GM23248 (cell line): Measurements from ENCODE around the gene STK32B.

ENCODE experiments used
- EZH2 ChIP-seq: fragments of 200-600 bp; sonication (generic); IDR thresholded peaks from 2 replicates; pipeline ENCODE4 v1.6.1; 2018; ENCODE audit warnings: antibody characterized with exemption, mild to moderate bottlenecking; ENCODE audit not compliant: insufficient read depth, poor library complexity, severe bottlenecking
- EZH2phosphoT487 ChIP-seq: fragments of 200-600 bp; sonication (generic); IDR thresholded peaks from 2 replicates; pipeline ENCODE4 v1.6.1; 2018; ENCODE audit warnings: antibody characterized with exemption, moderate library complexity, mild to moderate bottlenecking, low read depth; ENCODE audit not compliant: insufficient read depth

DNA sequence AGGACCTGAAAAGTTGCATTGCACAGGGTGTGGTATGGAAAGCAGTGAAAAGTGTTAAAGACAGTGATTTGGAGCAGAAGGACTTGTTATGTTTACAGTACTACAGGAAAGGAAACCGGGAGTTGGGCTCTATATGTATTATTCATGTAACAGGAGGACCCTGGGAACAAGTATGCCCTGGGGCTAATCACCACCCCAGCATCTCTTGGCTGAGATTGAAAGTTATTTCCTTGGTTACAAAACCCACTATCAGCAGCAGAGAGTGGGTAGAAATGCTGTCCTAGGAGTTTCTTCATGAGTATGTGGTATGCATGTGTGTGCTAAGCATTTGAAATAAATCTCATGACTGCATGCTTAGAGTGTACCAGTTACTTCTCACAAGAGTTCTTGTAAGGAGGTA, 46.9 kb downstream of the STK32B start:
- TF ChIP-seq EZH2 (no peak), EZH2phosphoT487 (no peak)
